Ureter (tissue), 1 donor: ENCODE results near the gene EPS8. TPM values are rescaled to one million over a fixed set of nuclear protein-coding genes. Genes with fewer than 3 reads are reported as not detected.

Experiments
- total RNA-seq: library from RNA; stranded (reverse); gene quantifications from one replicate; pipeline ENCODE4 v1.2.4, GENCODE V29; 2023
- donor health status: DM: yes; HTN: yes; CAD: no.

The EPS8 gene
- total RNA-seq, 1 donor from 2014 or later = 155 TPM

Other genes starting within 250 kb of the EPS8 start
- 79.8 TPM for gene STRAP, start 93.0 kb upstream of the EPS8 start, total RNA-seq
- gene DERA, start 121.9 kb upstream of the EPS8 start, total RNA-seq = 23.1 TPM